Activated CD8-positive, alpha-beta memory T cell treated with anti-CD3 and anti-CD28 coated beads, Interleukin-2, amount 50 U/mL, for 48 hours (primary cell): ENCODE data around the gene GMCL1.
"Not testable (repeated sequence)": the region's sequence is repeated elsewhere in the genome, so short reads cannot be mapped to it uniquely, and the experiment has no call there.

Experiments used
- DNase-seq: peaks from one replicate; pipeline ENCODE4 v3.0.0-alpha.2; 2020

Gene GMCL1

GRCh38 chr2:69848186-69848790, 18.8 kb downstream of the GMCL1 start:
- DNase-seq, result no peak

GRCh38 chr2:69858261-69858660, 28.8 kb downstream of the GMCL1 start:
- DNase-seq, result no peak

- DNase-seq, result no peak
Measured at GRCh38 chr2:69863298-69863697, 33.8 kb downstream of the GMCL1 start.

GRCh38 chr2:69888451-69888850, 59.0 kb downstream of the GMCL1 start:
- DNase-seq, result no peak

- DNase-seq, result no peak
Measured at GRCh38 chr2:69889302-69889701, 59.8 kb downstream of the GMCL1 start.

GRCh38 chr2:69890881-69891280, 61.4 kb downstream of the GMCL1 start:
- DNase-seq, result no peak

GRCh38 chr2:69892838-69893424, 63.5 kb downstream of the GMCL1 start:
- DNase-seq, result not testable (repeated sequence)

- DNase-seq, result peak; percentile 90
Measured at GRCh38 chr2:69893684-69894551, 64.5 kb downstream of the GMCL1 start, which contains the start of gene SNRNP27. Gene SNRNP27 (plus strand): TSS chr2:69893956. CDS start chr2:69893985, 29 bp downstream.

GRCh38 chr2:69894737-69895136, 65.3 kb downstream of the GMCL1 start:
- DNase-seq, result not testable (repeated sequence)

GRCh38 chr2:69902213-69902922, 72.9 kb downstream of the GMCL1 start:
- no peak for DNase-seq

- no peak for DNase-seq
Measured at GRCh38 chr2:69907216-69907615, 77.8 kb downstream of the GMCL1 start.

- no peak for DNase-seq
Measured at GRCh38 chr2:69911985-69912563, 82.6 kb downstream of the GMCL1 start.

- DNase-seq, result peak; percentile 98
Measured at GRCh38 chr2:69914164-69914949, 84.9 kb downstream of the GMCL1 start.

- DNase-seq, result no peak
Measured at GRCh38 chr2:69914950-69915945, 85.8 kb downstream of the GMCL1 start, which contains the start of gene MXD1. Gene MXD1 (plus strand): TSS chr2:69915109. CDS start chr2:69915331, 222 bp downstream.

GRCh38 chr2:69916106-69916505, 86.6 kb downstream of the GMCL1 start:
- no peak for DNase-seq

GRCh38 chr2:69917852-69918251, 88.4 kb downstream of the GMCL1 start:
- DNase-seq, result no peak

- DNase-seq, result no peak
Measured at GRCh38 chr2:69918401-69918800, 88.9 kb downstream of the GMCL1 start.

GRCh38 chr2:69923116-69923515, 93.7 kb downstream of the GMCL1 start:
- DNase-seq, result no peak

GRCh38 chr2:69926849-69927515, 97.5 kb downstream of the GMCL1 start:
- no peak for DNase-seq
